Erythroblast (primary cell): Measurements from ENCODE around the gene STK38L.

Experiments used
- DNase-seq, 2 experiments: peaks; one replicate each; lab custom pipeline; 2025; lab: John Stamatoyannopoulos, UW
- GATA1 ChIP-seq: IDR thresholded peaks from 2 replicates; pipeline ENCODE4 v1.6.1; 2011; ENCODE audit warnings: low read depth, mild to moderate bottlenecking, control low read depth, low read length, moderate library complexity
- POLR2A ChIP-seq: IDR thresholded peaks from 2 replicates; pipeline ENCODE4 v1.6.1; 2011; ENCODE audit warnings: mild to moderate bottlenecking, low read length

The STK38L gene

DNA sequence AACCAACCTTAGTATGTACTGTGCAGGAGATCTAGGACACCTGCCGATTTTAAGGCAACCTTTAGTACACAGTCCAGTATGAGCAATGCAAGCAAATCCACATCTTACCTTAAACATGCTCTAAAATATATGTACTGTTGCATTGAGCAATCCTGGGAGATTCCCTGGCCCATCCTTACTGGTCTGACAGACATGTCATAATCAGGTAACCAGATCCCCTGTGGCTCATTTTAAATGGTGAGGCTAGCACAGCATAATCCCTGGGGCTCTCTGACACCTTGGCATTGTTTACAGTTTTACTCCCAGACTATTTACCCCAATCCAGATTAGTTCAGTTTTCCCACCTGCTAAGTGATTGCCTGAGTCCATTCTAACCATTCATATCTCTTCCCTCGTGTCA, 103.7 kb downstream of the STK38L start:
- no peak for DNase-seq
- TF ChIP-seq GATA1 (no peak), POLR2A (no peak)

DNA sequence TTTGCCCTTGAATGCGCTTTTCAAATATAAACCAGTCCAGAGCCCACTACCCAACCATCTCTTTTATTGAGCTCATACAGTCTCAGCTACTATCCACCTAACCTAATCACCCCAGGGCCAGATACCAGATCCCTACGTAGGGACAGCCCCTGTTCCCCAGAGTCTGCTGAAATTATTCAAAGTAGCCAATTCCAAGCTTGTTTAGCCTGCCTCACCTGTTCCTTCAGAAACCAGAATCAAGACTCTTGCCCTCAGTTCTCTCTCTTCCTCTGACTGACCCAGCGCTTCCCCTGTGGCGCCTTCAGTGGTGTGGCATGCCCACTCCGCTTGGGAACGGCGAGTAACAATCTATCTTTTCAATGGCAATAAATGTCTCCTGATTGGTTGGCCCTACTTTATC, 107.4 kb downstream of the STK38L start:
- no peak for DNase-seq
- no peak for TF ChIP-seq GATA1
- TF ChIP-seq POLR2A, result no peak

DNA sequence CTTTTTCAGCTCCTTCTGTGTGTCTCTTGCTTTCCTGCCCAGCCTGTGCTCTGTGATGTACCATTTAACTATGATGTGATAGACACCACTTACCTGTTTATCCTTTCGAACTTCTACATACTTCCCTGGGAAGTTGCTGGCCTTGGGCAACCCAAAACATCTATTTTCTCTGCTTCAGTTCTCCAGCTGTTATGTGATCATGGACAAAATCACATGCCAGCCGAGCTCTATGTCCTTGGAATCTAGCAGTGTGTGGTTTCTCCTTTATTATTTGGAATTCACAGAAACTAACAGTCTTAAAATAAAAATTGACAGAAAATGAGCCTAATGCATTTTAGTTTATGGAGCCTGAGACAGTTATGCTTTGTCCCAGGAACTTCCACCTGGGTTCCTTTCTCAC, 111.4 kb downstream of the STK38L start:
- TF ChIP-seq GATA1, result no peak
- TF ChIP-seq POLR2A, result no peak
- DNase-seq, result no peak

DNA sequence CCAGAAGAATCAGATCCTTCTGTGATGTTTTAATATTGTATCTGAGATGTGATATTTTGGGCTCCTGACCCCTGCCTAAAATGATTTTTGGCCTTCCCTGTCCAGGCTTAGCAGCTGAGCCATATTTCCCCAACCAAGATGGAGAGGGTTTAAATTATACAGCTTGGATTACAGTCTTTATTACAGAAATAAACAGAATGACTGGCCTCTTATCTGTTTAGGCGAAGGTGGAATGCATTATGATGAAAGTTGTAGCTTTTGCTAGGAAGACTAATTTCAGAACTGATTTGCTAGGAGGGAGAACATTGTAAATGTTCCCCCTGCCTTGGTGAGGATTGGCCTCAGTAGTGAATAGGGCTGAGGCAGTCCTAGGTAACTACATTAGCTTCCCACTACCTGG, 111.9 kb downstream of the STK38L start:
- no peak for TF ChIP-seq GATA1
- TF ChIP-seq POLR2A, result no peak
- DNase-seq, result no peak

DNA sequence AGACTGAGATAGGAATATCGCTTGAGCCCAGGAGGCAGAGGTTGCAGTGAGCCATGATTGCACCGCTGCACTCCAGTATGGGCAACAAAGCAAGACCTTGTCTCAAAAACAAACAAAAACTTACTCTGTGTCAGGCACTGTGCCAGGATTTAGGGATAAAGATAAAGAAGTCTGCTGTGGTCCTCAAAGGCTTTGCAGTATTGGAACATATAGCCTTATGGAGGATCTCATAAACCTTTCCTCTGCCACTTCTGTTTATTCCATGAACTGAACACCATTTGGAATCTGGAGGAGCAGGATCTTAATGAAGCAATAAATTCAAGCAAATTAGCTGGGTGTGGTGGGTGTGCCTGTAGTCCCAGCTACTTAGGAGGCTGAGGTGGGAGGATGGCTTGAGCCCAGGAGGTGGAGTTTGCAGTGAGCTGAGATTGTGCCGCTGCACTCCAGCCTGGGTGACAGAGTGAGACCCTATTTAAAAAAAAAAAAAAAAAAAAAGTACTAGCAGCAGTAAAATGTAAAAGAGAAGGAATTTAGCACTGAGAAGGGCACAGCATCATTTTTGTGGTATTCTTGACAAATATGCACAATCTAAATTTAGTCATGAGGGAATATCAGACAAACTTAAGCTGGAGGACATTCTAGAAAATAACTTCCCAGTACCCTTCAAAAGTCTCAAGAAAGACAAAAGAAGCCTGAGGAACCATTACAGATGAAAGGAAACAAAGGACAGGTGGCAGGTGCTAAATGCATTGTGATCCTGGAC, 115.7 kb downstream of the STK38L start:
- DNase-seq, result no peak

DNA sequence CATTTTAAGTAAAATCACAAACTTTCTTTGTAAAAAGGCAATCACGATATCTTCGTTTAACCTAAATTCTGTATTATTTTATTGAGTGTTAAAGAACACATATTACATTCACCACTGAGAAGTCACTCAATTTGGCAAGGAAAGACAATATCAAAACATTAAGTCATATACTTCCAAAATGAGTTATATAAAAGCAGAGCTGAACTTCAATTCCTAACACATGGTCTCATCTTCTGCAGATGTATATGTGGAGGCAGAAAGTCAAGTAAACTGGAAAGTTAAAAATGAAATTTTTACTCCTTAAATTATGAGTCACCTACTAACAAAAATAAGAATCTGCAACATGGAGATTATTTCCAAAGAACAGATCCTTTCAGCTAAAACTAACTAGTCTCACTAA, 117.3 kb downstream of the STK38L start:
- TF ChIP-seq GATA1, result no peak
- no peak for TF ChIP-seq POLR2A
- DNase-seq, result no peak

More for the DNA sequence above, 115.7 kb downstream of the STK38L start:
- no peak for TF ChIP-seq GATA1
- no peak for TF ChIP-seq POLR2A

DNA sequence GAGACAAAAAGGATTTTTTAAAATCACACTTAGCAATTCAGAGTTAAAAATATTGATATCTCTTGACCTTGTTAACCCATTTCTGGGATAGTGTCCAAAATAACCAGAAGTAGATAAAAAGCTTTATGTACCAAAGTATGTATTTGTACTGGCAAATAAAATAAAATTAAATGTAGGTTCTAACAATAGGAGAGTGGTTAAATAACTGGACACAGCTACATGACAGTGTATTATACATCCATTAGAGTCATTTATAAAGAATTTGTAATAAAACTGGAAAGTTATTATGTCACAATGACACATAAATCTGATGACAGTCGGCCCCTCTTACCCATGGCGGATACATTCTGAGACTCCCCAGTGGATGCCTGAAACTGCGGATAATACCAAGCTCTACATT, 122.5 kb downstream of the STK38L start:
- TF ChIP-seq POLR2A (no peak), GATA1 (no peak)
- DNase-seq, result no peak

DNA sequence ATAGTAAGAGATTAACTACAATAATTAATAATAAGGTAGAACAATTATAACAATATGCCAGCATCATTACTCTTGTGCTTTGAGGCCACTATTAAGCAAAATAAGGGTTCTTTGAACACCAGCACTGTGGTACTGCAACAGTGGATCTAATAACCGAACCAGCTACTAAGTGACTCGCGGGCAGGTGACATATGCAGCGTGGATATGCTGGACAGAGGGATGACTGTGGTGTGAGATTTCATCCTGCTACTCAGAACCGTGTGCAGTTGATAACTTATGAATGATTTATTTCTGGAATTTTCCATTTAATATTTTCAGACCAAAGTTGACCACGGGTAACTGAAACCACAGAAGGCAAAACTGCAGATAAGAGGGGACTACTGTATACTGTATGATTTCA, 123.0 kb downstream of the STK38L start:
- TF ChIP-seq GATA1, result no peak
- no peak for TF ChIP-seq POLR2A
- no peak for DNase-seq
